ENCODE measurements around the gene STIM2. TPM values are rescaled to one million over a fixed set of nuclear protein-coding genes. Genes with fewer than 3 reads are reported as not detected.

The STIM2 gene
- total and polyA plus RNA-seq, 4 experiments from 2014 or later: 23.8 to 91.7 (median 62.7) TPM

DNA sequence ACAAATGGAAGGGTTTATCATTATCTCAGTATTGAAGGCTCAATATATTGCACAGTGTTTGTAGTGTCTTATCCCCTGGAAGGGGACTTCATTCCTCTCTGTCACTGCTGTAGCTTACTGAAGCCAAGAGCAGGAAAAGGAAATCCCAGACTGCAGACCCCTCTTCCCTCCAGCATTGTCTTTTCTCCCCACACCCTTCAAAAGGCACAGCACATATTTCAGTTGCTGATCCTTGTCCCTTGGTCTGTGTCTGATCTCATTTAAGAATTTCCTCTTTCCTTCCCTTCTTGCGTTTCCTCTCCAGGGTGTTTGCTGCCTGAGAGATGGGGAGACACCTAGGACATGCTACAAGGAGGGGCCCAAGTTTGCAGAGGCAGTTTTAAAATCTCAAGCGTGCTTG is 40.1 kb downstream of the STIM2 start:
- no peak for DNase-seq
- Histone ChIP-seq H3K27me3 (ENCODE audit: insufficient read depth, low read length) (no peaks in the 10 kb centered on the region), H3K4me1 (ENCODE audit: insufficient read depth, low read length) (peaks cover 80% of the 10 kb centered on the region), H3K27ac (ENCODE audit: low read depth, low read length) (no peak overlapping the region), H3K4me3 (ENCODE audit: low read length in 2 of 2) (no peak overlapping the region), H3K9me3 (ENCODE audit: control insufficient read depth in 1 of 2, low read length in 2 of 2) (no peaks in the 10 kb centered on the region), H3K36me3 (ENCODE audit: insufficient read depth, low read length) (no peaks in the 10 kb centered on the region)
- peak overlapping the region in 2 of 7 donors; percentile 7 to 65 for H3K27ac Mint-ChIP-seq
- no peaks in the 10 kb centered on the region for H3K27me3 Mint-ChIP-seq
- POLR2A ChIA-PET (ENCODE audit: partially characterized antibody): interaction anchor here (1.3 to 3.8 kb wide), 4 partner anchors 15 to 40 kb away, joined by 3 to 23 read pairs (median 8); partner anchors contain the start of gene STIM2
- H3K36me3 Mint-ChIP-seq: peaks cover 10 to 13% of the 10 kb centered on the region in 2 donors
- peaks cover 62 to 78% (median 69%) of the 10 kb centered on the region in 4 donors for H3K4me1 Mint-ChIP-seq
- CTCF ChIA-PET (ENCODE audit: partially characterized antibody): no interaction called here
- peak overlapping the region in 3 of 8 donors; percentile 16 to 45 (median 30) for H3K4me3 Mint-ChIP-seq
- intact Hi-C loops (cut with micrococcal nuclease): no loop called here
- peaks cover 0 to 2% (median 0%) of the 10 kb centered on the region in 8 donors for H3K9me3 Mint-ChIP-seq

DNA sequence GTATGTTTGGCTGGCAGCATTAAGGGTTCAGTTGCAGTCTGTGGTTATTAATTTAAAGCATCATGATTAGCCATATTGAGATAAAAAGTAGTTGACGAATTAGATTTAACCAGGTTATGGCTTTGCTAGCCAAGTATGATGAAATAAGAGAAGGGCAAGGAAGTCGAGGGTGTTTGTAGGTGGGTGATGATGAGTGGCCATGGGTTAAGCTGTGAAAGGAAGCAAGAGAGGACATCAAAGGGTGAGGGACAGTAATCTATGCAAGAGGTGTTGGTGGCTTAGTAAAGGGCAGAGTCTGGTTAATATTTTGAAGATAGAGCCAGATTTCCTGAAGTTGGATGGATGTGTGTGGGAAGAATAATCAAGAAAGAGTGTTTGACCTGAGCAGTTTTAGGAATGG is 44.5 kb downstream of the STIM2 start:
- Histone ChIP-seq H3K27ac (ENCODE audit: low read depth, low read length) (no peak overlapping the region), H3K9me3 (ENCODE audit: control insufficient read depth in 1 of 2, low read length in 2 of 2) (no peaks in the 10 kb centered on the region), H3K27me3 (ENCODE audit: insufficient read depth, low read length) (no peaks in the 10 kb centered on the region), H3K36me3 (ENCODE audit: insufficient read depth, low read length) (no peaks in the 10 kb centered on the region), H3K4me1 (ENCODE audit: insufficient read depth, low read length) (peaks cover 55% of the 10 kb centered on the region), H3K4me3 (ENCODE audit: low read length in 2 of 2) (no peak overlapping the region)
- peaks cover 4 to 9% of the 10 kb centered on the region in 2 donors for H3K36me3 Mint-ChIP-seq
- intact Hi-C loops (cut with micrococcal nuclease): no loop called here
- H3K9me3 Mint-ChIP-seq: no peaks in the 10 kb centered on the region
- POLR2A ChIA-PET (ENCODE audit: partially characterized antibody): no interaction called here
- DNase-seq: no peak
- CTCF ChIA-PET (ENCODE audit: partially characterized antibody): no interaction called here
- peak overlapping the region in 6 of 8 donors; percentile 1 to 66 (median 24) for H3K4me3 Mint-ChIP-seq
- H3K27me3 Mint-ChIP-seq: no peaks in the 10 kb centered on the region
- H3K27ac Mint-ChIP-seq: peak overlapping the region in 3 of 7 donors; percentile 0 to 81 (median 7)
- H3K4me1 Mint-ChIP-seq: peaks cover 51 to 77% (median 63%) of the 10 kb centered on the region in 4 donors

DNA sequence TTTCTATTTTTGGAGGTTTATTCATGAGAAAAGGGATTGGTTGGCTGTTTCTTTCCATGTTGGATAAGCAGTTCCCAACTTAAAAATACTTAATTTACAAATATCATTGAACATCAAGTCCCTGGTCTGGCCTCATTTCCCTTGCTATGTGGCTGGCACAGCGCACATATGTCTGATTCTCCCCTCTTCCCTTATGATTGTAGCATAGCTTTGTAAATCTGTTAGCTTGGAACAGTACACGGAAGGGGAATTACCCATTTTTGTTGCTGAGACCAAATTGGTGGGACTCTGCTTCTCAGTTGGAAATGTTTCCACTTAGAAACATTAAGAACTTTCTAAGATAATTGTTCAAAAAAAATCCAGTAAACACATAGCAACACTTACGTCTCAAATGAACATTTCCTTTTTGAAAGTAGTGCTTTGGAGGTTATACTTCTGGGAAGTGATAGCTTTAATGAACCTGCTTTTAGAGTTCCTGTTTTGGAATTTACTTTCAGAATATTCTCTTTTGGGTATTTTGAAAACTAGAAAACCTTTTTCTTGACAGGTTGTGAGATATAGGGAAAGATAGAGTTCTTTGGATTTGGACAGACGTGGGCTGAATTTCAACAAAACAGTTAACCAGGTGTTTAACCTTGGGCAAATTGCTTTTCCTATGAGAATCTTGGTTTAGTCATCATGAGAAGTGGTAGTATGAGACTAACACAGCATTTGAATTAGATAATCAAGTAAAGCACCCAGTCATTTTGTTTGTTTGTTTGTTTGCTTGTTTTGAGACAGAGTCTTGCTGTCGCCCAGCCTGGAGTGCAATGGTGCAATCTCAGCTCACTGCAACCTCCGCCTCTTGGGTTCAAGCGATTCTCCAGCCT is 47.3 kb downstream of the STIM2 start:
- DNase-seq: no peak
- POLR2A ChIA-PET (ENCODE audit: partially characterized antibody): interaction anchor here (1.5 kb wide), 1 partner anchor 47 kb away, joined by 4 read pairs; the partner anchor contains the start of gene STIM2
- H3K27ac ChIP-seq (ENCODE audit: low read depth, low read length): no peak overlapping the region
- Mint-ChIP-seq H3K4me3 (peak overlapping the region in 4 of 8 donors; percentile 10 to 55 (median 19)), H3K27me3 (no peaks in the 10 kb centered on the region), H3K9me3 (no peaks in the 10 kb centered on the region), H3K4me1 (peaks cover 54 to 81% (median 68%) of the 10 kb centered on the region in 4 donors), H3K27ac (peak overlapping the region in 5 of 7 donors; percentile 11 to 77 (median 32)), H3K36me3 (peaks cover 2 to 5% of the 10 kb centered on the region in 2 donors)
- H3K9me3 ChIP-seq (ENCODE audit: control insufficient read depth in 1 of 2, low read length in 2 of 2): no peaks in the 10 kb centered on the region
- no peaks in the 10 kb centered on the region for H3K36me3 ChIP-seq (ENCODE audit: insufficient read depth, low read length)
- CTCF ChIA-PET (ENCODE audit: partially characterized antibody): interaction anchor here (0.6 kb wide), 1 partner anchor 232 kb away, joined by 3 read pairs; no protein-coding TSS in a partner anchor
- no peaks in the 10 kb centered on the region for H3K27me3 ChIP-seq (ENCODE audit: insufficient read depth, low read length)
- H3K4me1 ChIP-seq (ENCODE audit: insufficient read depth, low read length): peaks cover 49% of the 10 kb centered on the region
- no peak overlapping the region for H3K4me3 ChIP-seq (ENCODE audit: low read length in 2 of 2)
- intact Hi-C loops (cut with micrococcal nuclease): no loop called here

DNA sequence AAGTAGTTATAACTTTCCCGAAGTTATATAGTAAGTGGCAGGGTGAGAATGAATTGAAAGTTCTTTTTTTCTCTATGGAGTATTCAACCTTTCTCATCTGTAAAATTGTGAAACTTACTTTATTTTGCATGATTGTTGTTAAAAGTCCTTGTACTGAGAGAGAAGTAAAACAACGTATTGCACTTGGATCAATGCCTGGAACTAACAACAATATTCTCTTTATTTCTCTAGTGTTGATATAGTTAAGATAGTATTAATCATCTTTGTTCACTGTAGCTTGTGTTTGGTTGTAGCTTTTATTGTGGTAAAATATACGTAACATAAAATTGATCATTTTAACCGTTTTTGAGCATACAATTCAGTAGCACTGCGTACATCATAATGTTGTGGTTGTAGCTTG is 48.7 kb downstream of the STIM2 start:
- no peak overlapping the region for H3K27ac Mint-ChIP-seq
- H3K36me3 ChIP-seq (ENCODE audit: insufficient read depth, low read length): no peaks in the 10 kb centered on the region
- H3K27ac ChIP-seq (ENCODE audit: low read depth, low read length): no peak overlapping the region
- no peaks in the 10 kb centered on the region for H3K9me3 Mint-ChIP-seq
- no peaks in the 10 kb centered on the region for H3K27me3 ChIP-seq (ENCODE audit: insufficient read depth, low read length)
- POLR2A ChIA-PET (ENCODE audit: partially characterized antibody): no interaction called here
- H3K4me3 Mint-ChIP-seq: no peak overlapping the region
- H3K9me3 ChIP-seq (ENCODE audit: control insufficient read depth in 1 of 2, low read length in 2 of 2): no peaks in the 10 kb centered on the region
- H3K36me3 Mint-ChIP-seq: peaks cover 2 to 3% of the 10 kb centered on the region in 2 donors
- H3K4me1 ChIP-seq (ENCODE audit: insufficient read depth, low read length): peaks cover 58% of the 10 kb centered on the region
- H3K27me3 Mint-ChIP-seq: no peaks in the 10 kb centered on the region
- DNase-seq: no peak
- CTCF ChIA-PET (ENCODE audit: partially characterized antibody): interaction anchor here (1.2 kb wide), 2 partner anchors 19 to 100 kb away, joined by 3 to 6 read pairs; no protein-coding TSS in a partner anchor
- H3K4me1 Mint-ChIP-seq: peaks cover 52 to 84% (median 68%) of the 10 kb centered on the region in 4 donors
- H3K4me3 ChIP-seq (ENCODE audit: low read length in 2 of 2): no peak overlapping the region
- intact Hi-C loops (cut with micrococcal nuclease): no loop called here

DNA sequence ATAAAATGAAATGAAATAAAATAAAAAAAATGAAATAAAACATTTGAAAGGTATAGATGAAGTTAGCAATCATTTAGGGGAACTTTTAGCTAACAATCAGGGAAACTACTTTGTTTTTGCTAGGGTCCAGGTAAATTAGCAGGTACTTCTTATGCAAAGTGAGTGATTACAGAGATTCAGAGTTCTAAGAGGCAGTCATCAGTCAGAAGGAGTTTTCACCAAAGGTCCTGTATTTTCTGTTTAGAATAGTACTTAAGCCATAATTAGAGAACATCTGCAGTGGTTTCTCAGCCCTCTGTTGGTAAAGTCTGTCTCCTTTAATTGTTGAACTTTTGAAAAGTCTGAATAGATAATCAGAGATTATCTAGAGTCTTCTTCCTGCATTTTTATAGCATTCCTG is 50.6 kb downstream of the STIM2 start:
- H3K27me3 ChIP-seq (ENCODE audit: insufficient read depth, low read length): no peaks in the 10 kb centered on the region
- POLR2A ChIA-PET (ENCODE audit: partially characterized antibody): interaction anchor here (0.8 to 1.1 kb wide), 2 partner anchors 11 to 25 kb away, joined by 3 to 4 read pairs; no protein-coding TSS in a partner anchor
- peaks cover 0 to 2% of the 10 kb centered on the region in 2 donors for H3K36me3 Mint-ChIP-seq
- no peak for DNase-seq
- peaks cover 54% of the 10 kb centered on the region for H3K4me1 ChIP-seq (ENCODE audit: insufficient read depth, low read length)
- no peaks in the 10 kb centered on the region for H3K27me3 Mint-ChIP-seq
- peak overlapping the region in 1 of 8 donors; percentile 10 for H3K4me3 Mint-ChIP-seq
- no peak overlapping the region for H3K4me3 ChIP-seq (ENCODE audit: low read length in 2 of 2)
- H3K27ac ChIP-seq (ENCODE audit: low read depth, low read length): no peak overlapping the region
- no peaks in the 10 kb centered on the region for H3K9me3 ChIP-seq (ENCODE audit: control insufficient read depth in 1 of 2, low read length in 2 of 2)
- H3K4me1 Mint-ChIP-seq: peaks cover 51 to 90% (median 70%) of the 10 kb centered on the region in 4 donors
- no peaks in the 10 kb centered on the region for H3K36me3 ChIP-seq (ENCODE audit: insufficient read depth, low read length)
- no peaks in the 10 kb centered on the region for H3K9me3 Mint-ChIP-seq
- peak overlapping the region in 3 of 7 donors; percentile 30 to 62 (median 35) for H3K27ac Mint-ChIP-seq
- CTCF ChIA-PET (ENCODE audit: partially characterized antibody): no interaction called here
- intact Hi-C loops (cut with micrococcal nuclease): loop anchor here (10.0 kb wide), 1 partner anchor 46 kb away; the partner anchor contains the start of gene STIM2

DNA sequence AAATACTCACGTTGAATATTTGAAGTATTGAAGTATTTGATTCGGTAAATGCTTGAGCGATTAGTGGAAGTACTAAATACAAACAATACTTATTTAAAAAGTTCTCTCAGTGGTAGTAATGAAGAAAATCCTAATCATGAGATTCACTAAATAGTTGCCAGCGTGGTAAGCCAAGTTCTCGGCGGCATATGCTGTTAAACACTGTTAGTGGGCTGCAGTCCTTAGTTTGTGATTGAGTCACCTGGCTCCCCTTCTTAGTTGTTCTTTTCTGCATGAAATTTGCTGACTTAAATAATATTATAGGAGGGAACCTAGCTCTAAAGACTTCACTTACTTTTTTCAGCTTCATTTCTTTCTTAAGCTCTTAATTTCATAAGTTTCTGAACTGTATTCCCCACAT is 51.4 kb downstream of the STIM2 start:
- Mint-ChIP-seq H3K27ac (peak overlapping the region in 4 of 7 donors; percentile 23 to 46 (median 30)), H3K4me3 (peak overlapping the region in 4 of 8 donors; percentile 11 to 22 (median 20))
- intact Hi-C loops (cut with micrococcal nuclease): loop anchor here (10.0 kb wide), 1 partner anchor 47 kb away; the partner anchor contains the start of gene STIM2

DNA sequence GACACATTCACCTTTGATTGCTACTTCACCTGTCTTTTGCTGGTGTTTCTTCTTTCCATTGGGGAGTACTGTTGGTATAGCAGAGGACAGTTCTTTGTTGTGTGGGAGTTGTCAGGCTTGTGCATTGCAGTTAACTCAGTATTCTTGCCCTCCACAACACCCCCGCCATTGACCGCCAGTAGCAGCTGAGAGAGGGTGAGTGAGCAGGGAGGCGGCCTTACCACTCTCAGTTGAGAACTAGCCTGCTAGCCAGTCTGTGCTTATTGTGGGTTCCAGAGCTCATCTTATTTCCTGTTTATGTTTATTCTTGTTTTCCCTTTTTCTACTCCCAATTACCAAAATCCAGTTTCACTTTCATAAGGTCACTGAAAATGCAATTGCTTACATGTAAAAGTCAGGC is 52.2 kb downstream of the STIM2 start:
- no peak overlapping the region for H3K27ac ChIP-seq (ENCODE audit: low read depth, low read length)
- ChIA-PET POLR2A (ENCODE audit: partially characterized antibody) (no interaction called here), CTCF (ENCODE audit: partially characterized antibody) (no interaction called here)
- H3K36me3 ChIP-seq (ENCODE audit: insufficient read depth, low read length): no peaks in the 10 kb centered on the region
- DNase-seq: peak in 1 of 5 donors; percentile 41
- Mint-ChIP-seq H3K4me3 (peak overlapping the region in 7 of 8 donors; percentile 37 to 70 (median 53)), H3K27ac (peak overlapping the region; percentile 7 to 82 (median 78)), H3K4me1 (peaks cover 51 to 94% (median 73%) of the 10 kb centered on the region in 4 donors), H3K27me3 (no peaks in the 10 kb centered on the region), H3K9me3 (no peaks in the 10 kb centered on the region), H3K36me3 (peaks cover 0 to 2% of the 10 kb centered on the region in 2 donors)
- peaks cover 54% of the 10 kb centered on the region for H3K4me1 ChIP-seq (ENCODE audit: insufficient read depth, low read length)
- no peaks in the 10 kb centered on the region for H3K9me3 ChIP-seq (ENCODE audit: control insufficient read depth in 1 of 2, low read length in 2 of 2)
- H3K4me3 ChIP-seq (ENCODE audit: low read length in 2 of 2): no peak overlapping the region
- intact Hi-C loops (cut with micrococcal nuclease): loop anchor here (10.0 kb wide), 1 partner anchor 48 kb away; the partner anchor contains the start of gene STIM2
- no peaks in the 10 kb centered on the region for H3K27me3 ChIP-seq (ENCODE audit: insufficient read depth, low read length)

More for the DNA sequence above, 51.4 kb downstream of the STIM2 start:
- Histone ChIP-seq H3K27ac (ENCODE audit: low read depth, low read length) (no peak overlapping the region), H3K27me3 (ENCODE audit: insufficient read depth, low read length) (no peaks in the 10 kb centered on the region), H3K36me3 (ENCODE audit: insufficient read depth, low read length) (no peaks in the 10 kb centered on the region), H3K9me3 (ENCODE audit: control insufficient read depth in 1 of 2, low read length in 2 of 2) (no peaks in the 10 kb centered on the region), H3K4me1 (ENCODE audit: insufficient read depth, low read length) (peaks cover 61% of the 10 kb centered on the region), H3K4me3 (ENCODE audit: low read length in 2 of 2) (no peak overlapping the region)
- DNase-seq: no peak
- ChIA-PET CTCF (ENCODE audit: partially characterized antibody) (no interaction called here), POLR2A (ENCODE audit: partially characterized antibody) (no interaction called here)
- Mint-ChIP-seq H3K4me1 (peaks cover 52 to 93% (median 75%) of the 10 kb centered on the region in 4 donors), H3K36me3 (peaks cover 0 to 2% of the 10 kb centered on the region in 2 donors), H3K27me3 (no peaks in the 10 kb centered on the region), H3K9me3 (no peaks in the 10 kb centered on the region)
